Activated CD4-positive, CD25-positive, alpha-beta regulatory T cell treated with anti-CD3 and anti-CD28 coated beads, Interleukin-2, amount 50 U/mL, for 24 hours (primary cell): ENCODE data around the gene ADCY5.

Experiments used
- ATAC-seq, 2 donors: fragments of 150-1000 bp; cut with Tn5 transposase; one replicate each; pipeline ENCODE4 v1.10.0; 2021; ENCODE audit warnings: mild to moderate bottlenecking in 1 of 2, moderate library complexity in 1 of 2

Gene ADCY5

DNA sequence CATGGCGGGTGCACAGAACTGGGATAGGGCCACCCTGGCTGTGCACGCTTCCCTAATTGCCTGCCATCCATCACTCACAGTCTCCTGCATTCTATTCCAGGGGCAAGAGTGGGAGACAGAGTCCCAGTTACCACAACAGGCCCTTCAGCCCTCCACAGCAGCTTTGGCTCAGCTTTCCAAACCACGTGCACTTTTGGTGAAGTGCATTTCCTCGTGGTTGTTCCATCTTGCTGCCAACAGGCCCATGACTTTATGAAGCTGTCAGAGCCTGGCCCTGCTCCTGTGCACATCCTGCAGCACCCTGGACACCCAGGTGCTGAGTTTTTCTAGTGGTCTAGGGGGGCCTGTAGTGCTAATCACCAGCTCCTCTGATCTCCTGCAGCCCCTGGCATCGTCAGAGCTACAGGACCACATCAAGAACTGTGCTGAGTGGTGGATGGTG is 110.2 kb downstream of the ADCY5 start:
- ATAC-seq, result no peak

- no peak for ATAC-seq
Observed at GRCh38 chr3:123337948-123338619, 110.8 kb downstream of the ADCY5 start.

GRCh38 chr3:123337226-123337625 is 111.7 kb downstream of the ADCY5 start:
- no peak for ATAC-seq

- ATAC-seq, result no peak
Observed at GRCh38 chr3:123336441-123336851, 112.4 kb downstream of the ADCY5 start.

DNA sequence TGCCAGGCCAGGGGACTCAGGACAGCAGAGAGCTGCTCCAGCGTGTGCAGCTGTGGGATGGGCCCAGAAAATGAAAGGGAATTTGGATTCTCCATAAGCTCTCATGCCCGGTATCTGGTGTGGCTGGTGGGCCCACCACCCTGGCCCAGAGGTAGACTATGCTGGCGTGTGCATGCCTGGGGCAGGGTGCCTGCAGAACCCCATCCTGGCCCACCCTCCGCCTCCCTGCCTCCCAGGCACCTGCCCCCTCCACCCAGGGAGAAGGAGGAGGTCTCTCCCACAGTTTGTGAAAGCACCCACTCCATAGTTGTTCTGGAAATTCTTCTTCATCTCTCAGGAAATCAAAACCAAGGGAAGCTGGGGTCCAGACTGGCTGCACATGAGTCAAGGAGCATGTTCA is 112.9 kb downstream of the ADCY5 start:
- no peak for ATAC-seq

- ATAC-seq, result no peak
Observed at GRCh38 chr3:123335007-123335670, 113.8 kb downstream of the ADCY5 start.

DNA sequence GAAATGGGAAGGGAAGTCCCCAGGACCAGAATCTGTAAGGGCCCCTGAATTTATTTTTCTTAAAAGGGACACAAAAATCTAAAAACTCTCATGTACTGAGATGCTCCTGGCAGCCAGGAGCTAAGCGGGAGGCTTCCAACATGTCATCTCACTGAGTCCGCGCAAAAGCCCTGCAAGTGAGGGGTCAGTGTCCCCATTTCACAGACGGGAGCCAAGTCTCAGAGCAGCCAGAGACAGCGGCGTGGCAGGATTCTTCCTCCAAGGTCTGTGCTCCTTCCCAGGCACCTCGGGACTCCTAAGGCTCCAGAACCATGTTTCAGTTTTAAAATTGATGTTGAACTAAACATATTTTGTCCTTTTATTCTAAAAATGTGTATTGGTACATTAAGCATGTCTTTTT is 114.8 kb downstream of the ADCY5 start:
- no peak for ATAC-seq

DNA sequence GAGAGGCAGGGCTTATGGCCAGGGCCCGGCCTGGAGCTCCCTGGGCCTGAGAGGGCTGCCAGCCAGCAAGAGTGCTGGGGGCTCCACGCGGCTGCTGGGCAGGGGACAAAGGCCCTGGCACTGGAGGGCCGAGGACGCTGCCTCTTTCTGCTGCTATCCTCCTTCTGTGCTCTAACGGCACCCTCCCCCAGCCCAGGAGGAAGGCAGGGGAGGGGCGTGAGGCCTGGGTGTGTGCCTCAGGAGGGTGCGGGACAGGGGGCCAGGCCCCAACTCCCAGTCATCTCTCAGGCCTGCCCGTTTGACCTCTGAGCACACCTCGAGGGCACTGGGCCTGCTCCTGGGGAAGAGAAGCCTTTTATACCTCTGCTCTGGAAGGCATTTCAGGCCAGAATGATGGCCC is 115.5 kb downstream of the ADCY5 start:
- no peak for ATAC-seq

- ATAC-seq, result no peak
Observed at GRCh38 chr3:123332124-123332641, 116.7 kb downstream of the ADCY5 start.

DNA sequence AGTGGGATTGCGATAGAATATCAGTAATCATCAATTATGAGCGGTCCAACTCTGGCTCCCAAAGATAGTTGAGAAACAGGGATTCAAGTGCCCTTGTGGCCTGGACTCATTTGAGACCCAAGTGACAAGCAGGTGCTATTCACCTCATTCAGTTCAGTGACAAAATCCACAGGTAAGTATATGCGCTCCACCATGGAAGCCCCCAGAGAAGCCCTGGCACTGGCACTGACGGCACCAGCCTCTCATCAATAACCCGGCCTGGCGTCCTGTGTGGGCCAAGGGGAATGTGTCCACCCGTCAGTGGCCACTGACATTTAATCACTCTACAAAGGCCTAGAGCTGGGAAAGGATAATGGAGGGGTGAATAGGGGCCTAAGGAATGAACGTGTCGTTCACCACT is 117.2 kb downstream of the ADCY5 start:
- ATAC-seq, result no peak

DNA sequence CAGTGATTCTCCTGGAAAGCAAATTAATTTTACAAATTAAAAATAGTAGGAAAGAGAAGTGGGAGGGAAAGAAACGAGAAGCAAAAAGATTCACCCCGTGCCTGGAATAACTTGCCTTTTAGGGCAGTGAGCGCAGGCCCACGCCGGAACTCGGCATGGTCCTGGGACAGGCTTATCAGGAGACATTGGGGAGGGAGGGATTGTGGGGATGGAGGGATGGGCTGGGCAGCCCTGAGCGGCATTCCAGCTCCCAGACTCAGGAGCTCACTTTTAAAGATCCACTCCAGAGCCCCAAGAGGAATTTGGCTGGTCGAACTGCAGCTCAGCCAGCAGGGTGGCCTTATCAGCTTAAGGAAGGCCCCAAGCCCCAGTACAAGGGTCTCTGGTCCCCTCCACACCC is 117.9 kb downstream of the ADCY5 start:
- no peak for ATAC-seq

DNA sequence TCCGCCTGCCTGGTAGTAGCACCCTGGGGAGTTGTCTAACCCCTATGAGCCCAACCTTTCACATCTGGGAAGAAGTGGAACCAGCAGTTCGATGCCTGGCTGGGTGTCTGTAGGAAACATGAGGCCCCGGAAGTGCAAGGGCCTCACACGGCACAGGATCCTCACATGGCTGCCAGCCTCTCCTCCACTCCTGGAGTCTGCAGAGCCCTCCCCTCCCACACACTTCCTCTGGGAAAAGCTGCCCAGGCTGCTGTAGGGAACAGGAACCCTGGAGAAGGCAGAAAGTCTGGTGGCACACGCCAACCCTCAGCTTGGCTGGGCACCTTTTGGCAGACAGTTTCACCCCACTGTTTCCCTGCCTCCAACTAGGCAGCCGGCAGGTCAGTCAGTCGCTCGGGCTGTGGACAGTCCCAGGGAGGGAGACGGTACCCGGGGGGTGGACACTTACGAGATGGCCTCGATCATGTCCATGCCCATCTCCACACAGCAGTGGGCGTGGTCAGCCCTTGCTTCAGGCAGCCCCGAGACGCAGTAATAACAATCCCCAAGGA is 118.4 kb downstream of the ADCY5 start:
- no peak for ATAC-seq

DNA sequence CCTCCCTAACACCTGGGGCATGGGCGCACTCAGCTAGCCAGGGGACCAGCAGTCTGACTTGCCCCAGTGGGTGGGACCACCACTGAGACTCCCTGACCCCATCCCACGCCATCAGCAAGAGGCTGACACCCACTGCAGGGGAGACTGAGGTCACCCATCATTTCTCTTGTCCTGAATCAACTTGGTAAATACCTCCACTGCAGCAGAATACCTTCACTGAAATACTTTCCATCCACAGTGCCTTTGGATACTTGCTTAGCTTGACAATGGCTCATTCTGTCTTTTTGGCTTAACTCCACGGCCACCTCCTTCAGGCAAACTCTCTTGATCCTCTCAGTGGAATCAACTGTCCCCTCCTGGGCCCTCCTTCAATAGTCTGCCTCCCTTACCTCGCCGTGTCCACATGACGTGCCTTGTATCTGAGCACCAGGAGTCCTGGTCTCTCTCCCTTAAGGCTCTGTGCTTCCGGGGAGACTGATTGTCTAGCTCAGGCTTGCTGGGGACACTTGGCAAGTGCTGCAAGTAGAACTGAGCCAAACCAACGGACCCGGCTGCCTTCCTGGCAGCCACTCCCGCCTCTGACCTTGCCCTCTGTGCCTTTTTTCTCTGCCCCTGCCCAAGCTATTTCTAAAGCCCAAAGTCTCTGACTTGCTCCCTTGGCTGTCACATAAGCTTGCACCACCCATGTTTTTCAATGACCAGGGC is 119.1 kb downstream of the ADCY5 start:
- no peak for ATAC-seq

- ATAC-seq, result peak; percentile 54 to 68
Observed at GRCh38 chr3:123328851-123329635, 119.8 kb downstream of the ADCY5 start.

GRCh38 chr3:123327956-123328850 is 120.7 kb downstream of the ADCY5 start:
- no peak for ATAC-seq

DNA sequence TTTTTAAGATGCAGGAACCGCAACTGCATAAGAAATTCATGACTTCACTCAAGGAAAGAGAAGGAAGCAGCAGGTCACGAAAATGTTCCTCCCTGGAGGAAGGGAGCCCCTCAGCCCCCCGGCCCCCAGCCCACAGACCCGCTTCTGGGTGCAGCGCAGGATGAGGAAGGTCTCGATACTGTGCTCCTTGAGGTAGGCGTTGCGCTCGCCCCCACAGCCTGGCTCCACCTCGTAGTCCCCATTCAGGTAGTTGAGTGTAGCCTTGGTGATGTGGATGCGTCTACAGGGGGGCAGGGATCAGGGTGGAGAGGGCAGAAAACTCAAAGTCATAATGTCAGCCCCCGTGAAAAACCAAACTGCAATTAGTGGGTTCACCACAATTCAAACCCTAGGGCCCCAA is 121.4 kb downstream of the ADCY5 start:
- no peak for ATAC-seq

- no peak for ATAC-seq
Observed at GRCh38 chr3:123326531-123326930, 122.4 kb downstream of the ADCY5 start.

DNA sequence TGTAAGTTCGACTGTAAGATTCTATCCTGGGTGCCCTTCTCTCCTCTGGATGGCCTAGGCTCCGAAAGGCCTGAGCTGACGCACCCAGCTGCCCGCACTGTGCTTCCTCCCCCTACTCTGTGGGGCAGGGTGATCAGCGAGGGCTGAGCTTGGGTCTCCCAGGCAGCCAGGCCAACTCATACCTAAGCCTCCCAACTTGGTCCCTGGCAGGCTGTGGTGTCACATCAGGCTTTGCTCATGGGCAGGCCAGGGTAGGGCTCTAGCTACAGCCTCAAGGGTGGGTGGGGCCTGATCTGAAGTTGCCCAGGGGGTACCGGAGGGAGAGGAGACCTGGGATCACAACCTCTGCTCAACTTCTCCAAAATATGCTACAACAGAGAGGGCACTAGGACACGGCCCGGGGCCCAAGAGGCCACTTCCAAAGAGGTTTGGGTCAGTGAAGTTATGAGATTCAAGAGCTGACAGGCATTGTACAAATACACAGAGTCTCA is 123.1 kb downstream of the ADCY5 start:
- ATAC-seq, result no peak

DNA sequence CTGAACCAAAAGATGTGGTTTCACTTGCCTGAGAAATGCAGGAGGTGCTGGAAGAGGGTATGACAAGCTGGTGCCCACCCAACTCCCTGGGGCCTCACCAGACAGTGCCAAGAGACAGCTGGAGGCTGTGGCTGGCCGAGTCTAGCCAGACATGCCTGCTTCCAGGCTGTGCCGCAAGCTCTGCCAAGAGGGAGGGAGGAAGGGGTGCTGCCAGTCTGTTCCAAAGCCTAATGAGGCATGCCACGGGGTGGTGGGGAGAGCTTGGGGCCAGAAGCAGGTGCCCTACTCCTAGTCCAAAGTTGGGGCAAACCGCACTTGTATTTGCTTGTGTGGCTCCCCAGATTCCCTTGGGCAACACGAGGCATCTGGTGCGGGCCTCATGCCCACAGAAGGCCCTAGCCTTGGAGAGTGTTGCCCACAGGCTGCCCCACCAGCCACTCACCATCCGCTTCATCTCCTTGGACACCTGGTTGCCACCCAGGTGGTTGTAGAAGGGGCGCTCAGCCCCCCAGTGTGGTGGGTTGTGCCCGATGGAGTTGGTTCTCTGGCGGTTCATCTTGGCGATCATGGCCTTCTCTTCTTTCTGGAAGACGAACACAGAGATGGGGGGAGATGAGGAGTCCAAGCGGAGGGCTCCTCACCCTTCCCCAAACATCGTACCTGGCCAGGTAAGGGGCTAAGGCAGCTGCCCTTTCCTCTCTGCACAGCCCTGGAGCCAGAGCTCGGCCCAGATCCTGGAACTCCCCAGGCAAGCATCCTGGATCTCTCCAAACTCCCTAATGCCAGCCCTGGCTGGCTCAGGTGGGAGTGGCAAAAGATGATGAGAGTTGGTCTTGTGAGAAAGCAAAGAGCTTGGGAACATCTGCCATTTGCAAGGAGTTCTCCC is 123.8 kb downstream of the ADCY5 start:
- ATAC-seq, result no peak

GRCh38 chr3:123323781-123324180 is 125.1 kb downstream of the ADCY5 start:
- ATAC-seq, result no peak
